Measurements from ENCODE around the gene DKK3.

The DKK3 gene

GRCh38 chr11:11998091-11998781 lies 10.2 kb downstream of the DKK3 start:
- ATAC-seq = peak; percentile 81
- TF ChIP-seq CSDC2 (CRISPR knock-in tag; IDR thresholded peaks at IDR 0.05) (no peak), OSR1 (CRISPR knock-in tag; IDR thresholded peaks at IDR 0.05) (no peak), POU6F1 (CRISPR knock-in tag; IDR thresholded peaks at IDR 0.05; ENCODE audit: borderline replicate concordance, low read depth) (no peak), BACH2 (CRISPR knock-in tag; IDR thresholded peaks at IDR 0.05; ENCODE audit: borderline replicate concordance) (no peak), ZNF8 (CRISPR knock-in tag; IDR thresholded peaks at IDR 0.05) (no peak), ZNF70 (CRISPR knock-in tag; IDR thresholded peaks at IDR 0.05) (no peak), CREB5 (CRISPR knock-in tag; IDR thresholded peaks at IDR 0.05; ENCODE audit: low read depth) (no peak), RARB (CRISPR knock-in tag; IDR thresholded peaks at IDR 0.05) (no peak), ARNTL (CRISPR knock-in tag; IDR thresholded peaks at IDR 0.05; ENCODE audit: borderline replicate concordance, low read depth) (no peak), CSRNP3 (CRISPR knock-in tag; IDR thresholded peaks at IDR 0.05) (no peak), TCF4 (CRISPR knock-in tag; IDR thresholded peaks at IDR 0.05; ENCODE audit: borderline replicate concordance) (no peak), ZFP30 (CRISPR knock-in tag; IDR thresholded peaks at IDR 0.05) (no peak), ZC3H10 (CRISPR knock-in tag; IDR thresholded peaks at IDR 0.05) (no peak), PPARA (CRISPR knock-in tag; IDR thresholded peaks at IDR 0.05; ENCODE audit: borderline replicate concordance) (no peak), TOX (CRISPR knock-in tag; IDR thresholded peaks at IDR 0.05; ENCODE audit: borderline replicate concordance) (no peak), ZFP3 (CRISPR knock-in tag; IDR thresholded peaks at IDR 0.05) (no peak), SNAI2 (CRISPR knock-in tag; IDR thresholded peaks at IDR 0.05) (no peak)
- TF ChIP-seq, protein P1, sequence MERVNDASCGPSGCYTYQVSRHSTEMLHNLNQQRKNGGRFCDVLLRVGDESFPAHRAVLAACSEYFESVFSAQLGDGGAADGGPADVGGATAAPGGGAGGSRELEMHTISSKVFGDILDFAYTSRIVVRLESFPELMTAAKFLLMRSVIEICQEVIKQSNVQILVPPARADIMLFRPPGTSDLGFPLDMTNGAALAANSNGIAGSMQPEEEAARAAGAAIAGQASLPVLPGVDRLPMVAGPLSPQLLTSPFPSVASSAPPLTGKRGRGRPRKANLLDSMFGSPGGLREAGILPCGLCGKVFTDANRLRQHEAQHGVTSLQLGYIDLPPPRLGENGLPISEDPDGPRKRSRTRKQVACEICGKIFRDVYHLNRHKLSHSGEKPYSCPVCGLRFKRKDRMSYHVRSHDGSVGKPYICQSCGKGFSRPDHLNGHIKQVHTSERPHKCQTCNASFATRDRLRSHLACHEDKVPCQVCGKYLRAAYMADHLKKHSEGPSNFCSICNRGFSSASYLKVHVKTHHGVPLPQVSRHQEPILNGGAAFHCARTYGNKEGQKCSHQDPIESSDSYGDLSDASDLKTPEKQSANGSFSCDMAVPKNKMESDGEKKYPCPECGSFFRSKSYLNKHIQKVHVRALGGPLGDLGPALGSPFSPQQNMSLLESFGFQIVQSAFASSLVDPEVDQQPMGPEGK (CRISPR knock-in tag; IDR thresholded peaks at IDR 0.05; ENCODE audit: borderline replicate concordance) = no peak
- TF ChIP-seq, protein P2, sequence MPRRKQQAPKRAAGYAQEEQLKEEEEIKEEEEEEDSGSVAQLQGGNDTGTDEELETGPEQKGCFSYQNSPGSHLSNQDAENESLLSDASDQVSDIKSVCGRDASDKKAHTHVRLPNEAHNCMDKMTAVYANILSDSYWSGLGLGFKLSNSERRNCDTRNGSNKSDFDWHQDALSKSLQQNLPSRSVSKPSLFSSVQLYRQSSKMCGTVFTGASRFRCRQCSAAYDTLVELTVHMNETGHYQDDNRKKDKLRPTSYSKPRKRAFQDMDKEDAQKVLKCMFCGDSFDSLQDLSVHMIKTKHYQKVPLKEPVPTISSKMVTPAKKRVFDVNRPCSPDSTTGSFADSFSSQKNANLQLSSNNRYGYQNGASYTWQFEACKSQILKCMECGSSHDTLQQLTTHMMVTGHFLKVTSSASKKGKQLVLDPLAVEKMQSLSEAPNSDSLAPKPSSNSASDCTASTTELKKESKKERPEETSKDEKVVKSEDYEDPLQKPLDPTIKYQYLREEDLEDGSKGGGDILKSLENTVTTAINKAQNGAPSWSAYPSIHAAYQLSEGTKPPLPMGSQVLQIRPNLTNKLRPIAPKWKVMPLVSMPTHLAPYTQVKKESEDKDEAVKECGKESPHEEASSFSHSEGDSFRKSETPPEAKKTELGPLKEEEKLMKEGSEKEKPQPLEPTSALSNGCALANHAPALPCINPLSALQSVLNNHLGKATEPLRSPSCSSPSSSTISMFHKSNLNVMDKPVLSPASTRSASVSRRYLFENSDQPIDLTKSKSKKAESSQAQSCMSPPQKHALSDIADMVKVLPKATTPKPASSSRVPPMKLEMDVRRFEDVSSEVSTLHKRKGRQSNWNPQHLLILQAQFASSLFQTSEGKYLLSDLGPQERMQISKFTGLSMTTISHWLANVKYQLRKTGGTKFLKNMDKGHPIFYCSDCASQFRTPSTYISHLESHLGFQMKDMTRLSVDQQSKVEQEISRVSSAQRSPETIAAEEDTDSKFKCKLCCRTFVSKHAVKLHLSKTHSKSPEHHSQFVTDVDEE (CRISPR knock-in tag; IDR thresholded peaks at IDR 0.05) = no peak

DNA sequence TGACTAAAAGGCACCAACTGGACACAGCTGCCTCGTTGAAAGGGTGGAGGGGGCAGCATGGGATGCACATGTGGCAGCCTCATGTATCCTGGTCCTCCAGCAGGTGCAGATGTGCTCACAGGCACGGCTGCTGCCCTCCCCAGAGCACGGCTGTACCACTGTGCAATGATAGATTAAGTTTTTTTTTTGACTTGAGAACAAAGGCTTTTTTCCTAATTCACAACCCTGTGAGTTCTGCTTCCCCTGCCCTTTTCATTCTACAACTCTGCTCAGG lies 11.4 kb downstream of the DKK3 start:
- ATAC-seq = no peak
- TF ChIP-seq SNAI2 (CRISPR knock-in tag; IDR thresholded peaks at IDR 0.05) (no peak), TCF4 (CRISPR knock-in tag; IDR thresholded peaks at IDR 0.05; ENCODE audit: borderline replicate concordance) (no peak), BACH2 (CRISPR knock-in tag; IDR thresholded peaks at IDR 0.05; ENCODE audit: borderline replicate concordance) (no peak), ESRRG (CRISPR knock-in tag; IDR thresholded peaks at IDR 0.05) (no peak), ZC3H10 (CRISPR knock-in tag; IDR thresholded peaks at IDR 0.05) (no peak), ZNF70 (CRISPR knock-in tag; IDR thresholded peaks at IDR 0.05) (no peak), ZFP3 (CRISPR knock-in tag; IDR thresholded peaks at IDR 0.05) (no peak), ZNF565 (CRISPR knock-in tag; conservative IDR thresholded peaks at IDR 0.05; ENCODE audit: low read depth) (no peak)
- TF ChIP-seq, protein P2 (CRISPR knock-in tag; IDR thresholded peaks at IDR 0.05) = no peak

All from SK-N-SH treated with all-trans-retinoic acid at 6 μM for 48 hours (cell line).